Stimulated activated CD4-positive, alpha-beta T cell treated with anti-CD3 and anti-CD28 coated beads, Interleukin-15, amount 100 ng/mL, for 1 hour (primary cell): ENCODE results near the gene PPFIA3.

ENCODE experiments used
- DNase-seq, 2 donors: peaks; one replicate each; pipeline ENCODE4 v3.0.0-alpha.2; 2020; ENCODE audit warnings: low read depth in 1 of 2, low spot score in 1 of 2

The PPFIA3 gene

GRCh38 chr19:49148784-49149651 lies 29.7 kb downstream of the PPFIA3 start:
- DNase-seq, result peak; percentile 50 to 70

DNA sequence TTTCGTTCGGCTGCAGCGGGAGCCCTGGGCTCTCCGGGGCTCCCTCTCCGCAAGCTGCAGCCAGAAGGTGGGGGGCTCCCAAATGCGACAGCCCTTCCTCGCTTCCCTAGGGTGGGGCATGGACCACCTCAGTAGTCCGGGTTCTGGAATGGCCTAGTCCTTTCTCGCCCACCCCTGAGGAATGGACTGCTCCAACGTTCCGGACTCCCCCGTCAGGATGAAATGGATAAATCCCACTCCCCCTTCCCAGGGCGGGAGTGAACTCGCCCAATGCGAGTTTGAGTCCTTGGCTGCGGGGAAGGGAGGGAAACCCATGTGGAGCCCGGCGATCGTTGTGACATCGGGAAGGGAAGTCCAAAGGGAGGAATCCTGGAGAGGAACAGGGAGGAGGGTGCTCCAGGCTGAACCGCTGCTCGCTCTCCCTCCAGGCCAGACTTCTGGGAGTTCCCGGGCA lies 30.3 kb downstream of the PPFIA3 start:
- DNase-seq, result no peak

GRCh38 chr19:49150106-49150943 lies 31.0 kb downstream of the PPFIA3 start:
- DNase-seq, result no peak

DNA sequence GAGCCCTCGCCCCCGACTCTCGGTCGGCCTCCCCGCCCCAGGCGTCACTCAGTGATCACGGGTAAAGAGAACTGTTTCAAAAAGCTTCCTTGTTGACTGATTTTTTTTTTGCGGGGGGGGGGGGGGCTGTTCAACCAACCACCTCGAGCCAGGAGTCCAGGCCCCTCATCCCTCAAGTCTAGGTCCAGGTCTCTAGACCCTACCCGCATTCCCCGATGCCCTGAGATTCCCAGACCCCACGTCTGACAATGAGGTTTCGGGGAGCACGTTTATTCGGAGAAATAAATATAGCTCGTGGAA lies 31.6 kb downstream of the PPFIA3 start:
- DNase-seq, result no peak

- DNase-seq, result no peak
These were observed 32.1 kb downstream of the PPFIA3 start for GRCh38 chr19:49151267-49152118.

- no peak for DNase-seq
These were observed 32.8 kb downstream of the PPFIA3 start for GRCh38 chr19:49152119-49152550.

- no peak for DNase-seq
These were observed 33.9 kb downstream of the PPFIA3 start for GRCh38 chr19:49153167-49153809.

DNA sequence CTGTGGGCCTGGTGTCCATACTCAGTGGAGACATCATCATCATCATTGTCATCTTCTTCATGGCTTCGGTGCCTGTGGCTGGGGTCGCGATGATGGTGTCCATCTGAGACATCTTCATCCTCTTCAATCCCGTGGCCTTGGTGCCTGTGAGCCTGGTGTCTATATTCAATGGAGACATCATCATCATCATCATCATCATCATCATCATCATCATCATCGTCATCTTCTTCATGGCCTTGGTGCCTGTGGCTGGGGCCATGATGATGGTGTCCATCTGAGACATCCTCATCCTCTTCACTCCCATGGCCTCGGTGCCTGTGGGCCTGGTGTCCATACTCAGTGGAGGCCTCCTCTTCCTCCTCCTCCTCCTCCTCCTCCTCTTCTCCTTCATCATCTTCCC lies 34.9 kb downstream of the PPFIA3 start:
- no peak for DNase-seq

- DNase-seq, result no peak
These were observed 35.9 kb downstream of the PPFIA3 start, which contains the start of gene HRC for GRCh38 chr19:49155005-49155819. HRC (minus strand) TSS chr19:49155396; CDS start chr19:49155237, 159 bp downstream.

- DNase-seq, result no peak
These were observed 36.5 kb downstream of the PPFIA3 start for GRCh38 chr19:49155820-49156346.

DNA sequence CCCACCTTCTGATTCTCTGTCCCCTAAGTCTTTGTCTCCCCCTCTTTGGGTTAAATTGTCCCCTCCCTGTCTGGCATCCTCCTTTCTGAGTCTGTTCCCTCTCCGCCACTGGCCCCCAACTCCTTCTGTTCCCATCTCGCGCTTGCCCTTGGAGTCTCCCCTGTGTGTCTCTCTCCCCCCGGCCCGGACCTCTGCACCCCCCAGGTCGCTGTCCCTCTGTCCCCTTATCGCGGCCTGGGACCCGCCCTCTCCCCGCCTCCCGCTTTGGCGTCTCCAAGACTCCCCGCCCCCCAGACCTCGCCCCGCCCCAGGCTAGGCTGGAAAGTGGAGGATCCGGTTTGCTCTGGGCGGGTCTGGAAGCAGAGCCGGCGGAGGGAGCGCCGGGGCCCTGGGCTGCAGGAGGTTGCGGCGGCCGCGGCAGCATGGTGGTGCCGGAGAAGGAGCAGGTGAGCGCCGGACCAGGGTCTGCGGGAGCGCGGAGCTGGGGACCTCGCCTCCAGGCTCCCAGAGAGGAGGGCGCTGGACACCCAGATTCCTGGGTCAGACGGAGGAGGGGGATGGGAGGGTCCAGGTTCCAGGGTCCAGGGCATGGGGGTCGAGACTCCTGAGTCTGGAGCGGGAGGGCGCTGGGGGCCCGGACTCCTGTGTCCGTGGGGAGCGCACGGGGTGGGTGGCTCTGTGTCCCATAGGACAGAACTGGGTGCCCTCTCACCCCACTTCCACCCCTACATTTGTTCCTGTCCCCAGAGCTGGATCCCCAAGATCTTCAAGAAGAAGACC lies 38.3 kb downstream of the PPFIA3 start, which contains the start of gene TRPM4:
Gene TRPM4 (plus strand): TSS at position 348 of the 780 bp plus-strand sequence. CDS start 75 bp downstream, at position 423.
- DNase-seq, result peak in 1 of 2 donors; percentile 33

- no peak for DNase-seq
These were observed 41.3 kb downstream of the PPFIA3 start for GRCh38 chr19:49160450-49161189.

- no peak for DNase-seq
These were observed 42.6 kb downstream of the PPFIA3 start for GRCh38 chr19:49161987-49162386.

GRCh38 chr19:49165111-49165750 lies 45.9 kb downstream of the PPFIA3 start:
- DNase-seq, result no peak

- no peak for DNase-seq
These were observed 46.5 kb downstream of the PPFIA3 start for GRCh38 chr19:49165865-49166301.

- DNase-seq, result no peak
These were observed 48.6 kb downstream of the PPFIA3 start for GRCh38 chr19:49167857-49168409.

- DNase-seq, result no peak
These were observed 49.1 kb downstream of the PPFIA3 start for GRCh38 chr19:49168421-49168820.
